HCT116 (cell line): ENCODE data around the gene DNHD1. TPM values are rescaled to one million over a fixed set of nuclear protein-coding genes. Genes with fewer than 3 reads are reported as not detected.

ENCODE experiments used
- ATAC-seq: fragments of 200-7000 bp; cut with Tn5 transposase; 2 replicates; pipeline ENCODE4 v1.9.1; 2020; ENCODE audit warnings: mild to moderate bottlenecking, moderate library complexity
- BruUV-seq: library from RNA; stranded (reverse); fragments of 400-500 nt; replicated peaks from 2 replicates; lab custom pipeline; 2021; lab: Mats Ljungman, UMichigan
- CTCF ChIA-PET: fragments of 300-600 bp; sonication (Branson Sonifier 250); formaldehyde crosslinking; loops from one replicate; lab custom pipeline; 2021; ENCODE audit warnings: antibody characterized with exemption; lab: Charles Lee
- POLR2A ChIA-PET: fragments of 300-600, 350-600 bp; sonication (Branson Sonifier 250); formaldehyde crosslinking; loops from one replicate; lab custom pipeline; 2021; ENCODE audit warnings: antibody characterized with exemption; lab: Charles Lee
- RAD21 ChIA-PET, 2 experiments: fragments of 300-600 bp; sonication (Branson Sonifier 250); formaldehyde crosslinking; loops; one replicate each; lab custom pipeline; 2023; ENCODE audit warnings: low total read pairs in 2 of 2; ENCODE audit not compliant: uncharacterized antibody in 2 of 2, unreplicated experiment in 2 of 2, low non-redundant PET in 1 of 2; lab: Charles Lee
- DNase-seq: peaks from one replicate; pipeline ENCODE4 v3.0.0-alpha.2; 2010; ENCODE audit warnings: low read depth, low spot score
- H2AFZ ChIP-seq: fragments of 200-600 bp; shearing (Covaris generic), sonication (generic); 2 replicates; pipeline ENCODE4 v1.6.1; 2017; ENCODE audit warnings: low read depth, mixed run types, mixed read lengths, antibody characterized with exemption, low read length; ENCODE audit not compliant: poor library complexity, severe bottlenecking
- H3K27ac ChIP-seq: 2 replicates; pipeline ENCODE4 v1.5.1; 2012; ENCODE audit warnings: low read depth, low read length
- H3K27me3 ChIP-seq: fragments of 200-600 bp; sonication (generic); 2 replicates; pipeline ENCODE4 v1.6.1; 2016; ENCODE audit warnings: mixed run types, low read length, mixed read lengths; ENCODE audit not compliant: insufficient read depth
- H3K36me3 ChIP-seq, 2 experiments: fragments of 200-500 bp in 1 of 2; fragments of 200-600 bp in 1 of 2; sonication (Bioruptor generic) in 1 of 2; sonication (generic) in 1 of 2; 2 replicates each; pipeline versions ENCODE4 v1.5.1 to v1.6.1; 2014 to 2016; ENCODE audit warnings: low read length in 2 of 2, inconsistent platforms in 1 of 2, mixed read lengths in 1 of 2, mixed run types in 1 of 2; ENCODE audit not compliant: insufficient read depth in 2 of 2, control insufficient read depth in 1 of 2
- H3K4me1 ChIP-seq, 2 experiments: fragments of 200-600 bp in 1 of 2; sonication (generic) in 1 of 2; 2 replicates each; pipeline versions ENCODE4 v1.5.1 to v1.6.1; 2012 to 2017; ENCODE audit warnings: low read length in 2 of 2, inconsistent platforms in 1 of 2, mild to moderate bottlenecking in 1 of 2, mixed read lengths in 1 of 2, mixed run types in 1 of 2, moderate library complexity in 1 of 2; ENCODE audit not compliant: insufficient read depth in 2 of 2, control insufficient read depth in 1 of 2
- H3K4me2 ChIP-seq: fragments of 200-600 bp; sonication (generic); 2 replicates; pipeline ENCODE4 v1.6.1; 2017; ENCODE audit warnings: mixed run types, low read length, mixed read lengths
- H3K4me3 ChIP-seq, 2 experiments: fragments of 200-600 bp in 1 of 2; sonication (generic) in 1 of 2; replicated peaks in 1 of 2; 2 replicates each; pipeline ENCODE4 v1.5.1; 2011 to 2016; ENCODE audit warnings: low read length in 2 of 2, control low read depth in 1 of 2, low read depth in 1 of 2, mild to moderate bottlenecking in 1 of 2, mixed read lengths in 1 of 2, mixed run types in 1 of 2
- H3K79me2 ChIP-seq: fragments of 200-600 bp; sonication (generic); 2 replicates; pipeline ENCODE4 v1.6.1; 2017; ENCODE audit warnings: mild to moderate bottlenecking, mixed run types, low read length, moderate library complexity, mixed read lengths; ENCODE audit not compliant: insufficient read depth
- H3K9ac ChIP-seq: fragments of 200-600 bp; sonication (generic); 2 replicates; pipeline ENCODE4 v1.6.1; 2016; ENCODE audit warnings: low read length, mixed read lengths
- H3K9me2 ChIP-seq: fragments of 200-600 bp; sonication (generic), shearing (Covaris generic); 2 replicates; pipeline ENCODE4 v1.6.1; 2017; ENCODE audit warnings: mixed run types, mild to moderate bottlenecking, moderate library complexity; ENCODE audit not compliant: insufficient read depth
- H3K9me3 ChIP-seq, 2 experiments: fragments of 200-500 bp in 1 of 2; fragments of 200-600 bp in 1 of 2; sonication (Bioruptor generic) in 1 of 2; sonication (generic) in 1 of 2; 2 replicates each; pipeline ENCODE4 v1.6.1; 2014 to 2017; ENCODE audit warnings: low read length in 2 of 2, mixed read lengths in 2 of 2, inconsistent platforms in 1 of 2, low read depth in 1 of 2, mild to moderate bottlenecking in 1 of 2, mixed run types in 1 of 2, moderate library complexity in 1 of 2; ENCODE audit not compliant: control insufficient read depth in 1 of 2, insufficient read depth in 1 of 2
- H4K20me1 ChIP-seq: fragments of 200-600 bp; sonication (generic), shearing (Covaris generic); 2 replicates; pipeline ENCODE4 v1.6.1; 2017; ENCODE audit warnings: mixed run types, mild to moderate bottlenecking, moderate library complexity; ENCODE audit not compliant: insufficient read depth
- CEBPB ChIP-seq: IDR thresholded peaks from 2 replicates; pipeline ENCODE4 v1.6.1; 2012; ENCODE audit warnings: low read depth
- EGR1 ChIP-seq: IDR thresholded peaks from 2 replicates; pipeline ENCODE4 v1.6.1; 2012; ENCODE audit warnings: low read depth
- ELF1 ChIP-seq: IDR thresholded peaks from 2 replicates; pipeline ENCODE4 v1.6.1; 2012; ENCODE audit warnings: low read depth, borderline replicate concordance
- EZH2phosphoT487 ChIP-seq: fragments of 200-600 bp; IDR thresholded peaks from 2 replicates; pipeline ENCODE4 v1.6.1; 2018; ENCODE audit warnings: antibody characterized with exemption, borderline replicate concordance
- POLR2AphosphoS5 ChIP-seq: IDR thresholded peaks from 2 replicates; pipeline ENCODE4 v1.6.1; 2011; ENCODE audit warnings: mild to moderate bottlenecking, low read depth, low read length, moderate library complexity
- SP1 ChIP-seq: IDR thresholded peaks from 2 replicates; pipeline ENCODE4 v1.6.1; 2012; ENCODE audit warnings: low read depth
- SRF ChIP-seq: IDR thresholded peaks from 2 replicates; pipeline ENCODE4 v1.6.1; 2012; ENCODE audit warnings: low read depth
- TCF7L2 ChIP-seq: IDR thresholded peaks from 2 replicates; pipeline ENCODE4 v1.7.0; 2011; ENCODE audit warnings: borderline replicate concordance, inconsistent platforms; ENCODE audit not compliant: insufficient read depth, insufficient read length; ENCODE audit errors: extremely low read depth
- ZFX ChIP-seq: fragments of 450-650 bp; IDR thresholded peaks from 2 replicates; pipeline ENCODE4 v1.6.1; 2017
- intact Hi-C: fragments of 100-400 bp; cut with micrococcal nuclease; formaldehyde crosslinking; loops from 2 replicates; pipeline ENCODE4 v1.10.0; 2022
- total RNA-seq: library from RNA; stranded (reverse); gene quantifications from one replicate; pipeline ENCODE4 v1.2.1, GENCODE V29; 2021; ENCODE audit not compliant: unreplicated experiment
- TF ChIP-seq, protein P1 (sequence below): IDR thresholded peaks from 2 replicates; pipeline ENCODE4 v1.6.1; 2011; ENCODE audit warnings: mild to moderate bottlenecking, low read length, moderate library complexity; ENCODE audit not compliant: insufficient replicate concordance; ENCODE audit errors: extremely low read depth
- TF ChIP-seq, protein P2 (sequence below): IDR thresholded peaks from 2 replicates; pipeline ENCODE4 v1.6.1; 2012; ENCODE audit warnings: low read depth
- TF ChIP-seq, protein P3 (sequence below), 3 experiments: fragments of 200-600 bp in 1 of 3; sonication (generic) in 1 of 3; IDR thresholded peaks in 2 of 3; conservative IDR thresholded peaks in 1 of 3; 2 replicates each; pipeline ENCODE4 v1.5.1; 2012 to 2017; ENCODE audit warnings: low read depth in 2 of 3, low read length in 2 of 3, antibody characterized with exemption in 1 of 3, borderline replicate concordance in 1 of 3, control low read depth in 1 of 3, mild to moderate bottlenecking in 1 of 3, mixed read lengths in 1 of 3, mixed run types in 1 of 3, moderate library complexity in 1 of 3; ENCODE audit not compliant: insufficient read depth in 1 of 3

DNHD1 gene
- total RNA-seq, 1 experiment from 2014 or later = 8.0 TPM

- no peaks in the 10 kb centered on the region for H4K20me1 ChIP-seq
- H3K4me1 ChIP-seq = peaks cover 5 to 15% of the 10 kb centered on the region in 2 experiments; a peak in 3 of 4 replicates
- intact Hi-C loops = no loop called here
- H3K27ac ChIP-seq = peak overlapping the region; percentile 36; the same call in 1 of the 2 replicates
- CTCF ChIA-PET = interaction anchor here (1.0 to 1.5 kb wide), 4 partner anchors 49 to 230 kb away, joined by 3 to 4 read pairs (median 3); partner anchors contain the start of gene MRPL17
- peaks cover 0 to 4% of the 10 kb centered on the region in 2 experiments; a peak in 1 of 4 replicates for H3K36me3 ChIP-seq
- TF ChIP-seq, protein P1, sequence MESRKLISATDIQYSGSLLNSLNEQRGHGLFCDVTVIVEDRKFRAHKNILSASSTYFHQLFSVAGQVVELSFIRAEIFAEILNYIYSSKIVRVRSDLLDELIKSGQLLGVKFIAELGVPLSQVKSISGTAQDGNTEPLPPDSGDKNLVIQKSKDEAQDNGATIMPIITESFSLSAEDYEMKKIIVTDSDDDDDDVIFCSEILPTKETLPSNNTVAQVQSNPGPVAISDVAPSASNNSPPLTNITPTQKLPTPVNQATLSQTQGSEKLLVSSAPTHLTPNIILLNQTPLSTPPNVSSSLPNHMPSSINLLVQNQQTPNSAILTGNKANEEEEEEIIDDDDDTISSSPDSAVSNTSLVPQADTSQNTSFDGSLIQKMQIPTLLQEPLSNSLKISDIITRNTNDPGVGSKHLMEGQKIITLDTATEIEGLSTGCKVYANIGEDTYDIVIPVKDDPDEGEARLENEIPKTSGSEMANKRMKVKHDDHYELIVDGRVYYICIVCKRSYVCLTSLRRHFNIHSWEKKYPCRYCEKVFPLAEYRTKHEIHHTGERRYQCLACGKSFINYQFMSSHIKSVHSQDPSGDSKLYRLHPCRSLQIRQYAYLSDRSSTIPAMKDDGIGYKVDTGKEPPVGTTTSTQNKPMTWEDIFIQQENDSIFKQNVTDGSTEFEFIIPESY = no peak
- no peak for TF ChIP-seq EZH2phosphoT487
- no peak for TF ChIP-seq EGR1
- TF ChIP-seq, protein P2, sequence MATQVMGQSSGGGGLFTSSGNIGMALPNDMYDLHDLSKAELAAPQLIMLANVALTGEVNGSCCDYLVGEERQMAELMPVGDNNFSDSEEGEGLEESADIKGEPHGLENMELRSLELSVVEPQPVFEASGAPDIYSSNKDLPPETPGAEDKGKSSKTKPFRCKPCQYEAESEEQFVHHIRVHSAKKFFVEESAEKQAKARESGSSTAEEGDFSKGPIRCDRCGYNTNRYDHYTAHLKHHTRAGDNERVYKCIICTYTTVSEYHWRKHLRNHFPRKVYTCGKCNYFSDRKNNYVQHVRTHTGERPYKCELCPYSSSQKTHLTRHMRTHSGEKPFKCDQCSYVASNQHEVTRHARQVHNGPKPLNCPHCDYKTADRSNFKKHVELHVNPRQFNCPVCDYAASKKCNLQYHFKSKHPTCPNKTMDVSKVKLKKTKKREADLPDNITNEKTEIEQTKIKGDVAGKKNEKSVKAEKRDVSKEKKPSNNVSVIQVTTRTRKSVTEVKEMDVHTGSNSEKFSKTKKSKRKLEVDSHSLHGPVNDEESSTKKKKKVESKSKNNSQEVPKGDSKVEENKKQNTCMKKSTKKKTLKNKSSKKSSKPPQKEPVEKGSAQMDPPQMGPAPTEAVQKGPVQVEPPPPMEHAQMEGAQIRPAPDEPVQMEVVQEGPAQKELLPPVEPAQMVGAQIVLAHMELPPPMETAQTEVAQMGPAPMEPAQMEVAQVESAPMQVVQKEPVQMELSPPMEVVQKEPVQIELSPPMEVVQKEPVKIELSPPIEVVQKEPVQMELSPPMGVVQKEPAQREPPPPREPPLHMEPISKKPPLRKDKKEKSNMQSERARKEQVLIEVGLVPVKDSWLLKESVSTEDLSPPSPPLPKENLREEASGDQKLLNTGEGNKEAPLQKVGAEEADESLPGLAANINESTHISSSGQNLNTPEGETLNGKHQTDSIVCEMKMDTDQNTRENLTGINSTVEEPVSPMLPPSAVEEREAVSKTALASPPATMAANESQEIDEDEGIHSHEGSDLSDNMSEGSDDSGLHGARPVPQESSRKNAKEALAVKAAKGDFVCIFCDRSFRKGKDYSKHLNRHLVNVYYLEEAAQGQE = no peak
- no peak for TF ChIP-seq TCF7L2
- TF ChIP-seq SRF = no peak
- no peak for TF ChIP-seq SP1
- TF ChIP-seq, protein P3, sequence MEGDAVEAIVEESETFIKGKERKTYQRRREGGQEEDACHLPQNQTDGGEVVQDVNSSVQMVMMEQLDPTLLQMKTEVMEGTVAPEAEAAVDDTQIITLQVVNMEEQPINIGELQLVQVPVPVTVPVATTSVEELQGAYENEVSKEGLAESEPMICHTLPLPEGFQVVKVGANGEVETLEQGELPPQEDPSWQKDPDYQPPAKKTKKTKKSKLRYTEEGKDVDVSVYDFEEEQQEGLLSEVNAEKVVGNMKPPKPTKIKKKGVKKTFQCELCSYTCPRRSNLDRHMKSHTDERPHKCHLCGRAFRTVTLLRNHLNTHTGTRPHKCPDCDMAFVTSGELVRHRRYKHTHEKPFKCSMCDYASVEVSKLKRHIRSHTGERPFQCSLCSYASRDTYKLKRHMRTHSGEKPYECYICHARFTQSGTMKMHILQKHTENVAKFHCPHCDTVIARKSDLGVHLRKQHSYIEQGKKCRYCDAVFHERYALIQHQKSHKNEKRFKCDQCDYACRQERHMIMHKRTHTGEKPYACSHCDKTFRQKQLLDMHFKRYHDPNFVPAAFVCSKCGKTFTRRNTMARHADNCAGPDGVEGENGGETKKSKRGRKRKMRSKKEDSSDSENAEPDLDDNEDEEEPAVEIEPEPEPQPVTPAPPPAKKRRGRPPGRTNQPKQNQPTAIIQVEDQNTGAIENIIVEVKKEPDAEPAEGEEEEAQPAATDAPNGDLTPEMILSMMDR (IDR thresholded peaks at IDR 0.05 in 2 of 3, conservative IDR thresholded peaks at IDR 0.05 in 1 of 3; ENCODE audit: borderline replicate concordance in 1 of 3, insufficient read depth in 1 of 3, low read depth in 2 of 3, low read length in 2 of 3) = no peak
- TF ChIP-seq POLR2AphosphoS5 = no peak
- TF ChIP-seq CEBPB = no peak
- no peak for TF ChIP-seq ZFX
- no peak for TF ChIP-seq ELF1
- H3K9me2 ChIP-seq = no peaks in the 10 kb centered on the region
- H3K4me3 ChIP-seq = peak overlapping the region; percentile 74 to 96
- ATAC-seq (peak; percentile 2; the same call in 1 of the 2 replicates), DNase-seq (no peak)
- no TSS peak for BruUV-seq
- H2AFZ ChIP-seq = no peak overlapping the region
- peaks cover 11% of the 10 kb centered on the region; the same call in 1 of the 2 replicates for H3K79me2 ChIP-seq
- POLR2A ChIA-PET = interaction anchor here (1.0 to 1.6 kb wide), 5 partner anchors 8 to 239 kb away, joined by 3 to 5 read pairs (median 3); partner anchors contain the start of gene MRPL17
- peak overlapping the region; percentile 64 for H3K9ac ChIP-seq
- RAD21 ChIA-PET = no interaction called here
- H3K4me2 ChIP-seq = peak overlapping the region; percentile 77
- H3K9me3 ChIP-seq = no peaks in the 10 kb centered on the region
- no peaks in the 10 kb centered on the region for H3K27me3 ChIP-seq
These were observed 121.3 kb downstream of the DNHD1 start for GRCh38 chr11:6618117-6619003.
